Measurements from ENCODE around the gene TPCN1.
A peak's percentile ranks its signal among the peaks of the same experiment; 100 is the strongest.

The TPCN1 gene

DNA sequence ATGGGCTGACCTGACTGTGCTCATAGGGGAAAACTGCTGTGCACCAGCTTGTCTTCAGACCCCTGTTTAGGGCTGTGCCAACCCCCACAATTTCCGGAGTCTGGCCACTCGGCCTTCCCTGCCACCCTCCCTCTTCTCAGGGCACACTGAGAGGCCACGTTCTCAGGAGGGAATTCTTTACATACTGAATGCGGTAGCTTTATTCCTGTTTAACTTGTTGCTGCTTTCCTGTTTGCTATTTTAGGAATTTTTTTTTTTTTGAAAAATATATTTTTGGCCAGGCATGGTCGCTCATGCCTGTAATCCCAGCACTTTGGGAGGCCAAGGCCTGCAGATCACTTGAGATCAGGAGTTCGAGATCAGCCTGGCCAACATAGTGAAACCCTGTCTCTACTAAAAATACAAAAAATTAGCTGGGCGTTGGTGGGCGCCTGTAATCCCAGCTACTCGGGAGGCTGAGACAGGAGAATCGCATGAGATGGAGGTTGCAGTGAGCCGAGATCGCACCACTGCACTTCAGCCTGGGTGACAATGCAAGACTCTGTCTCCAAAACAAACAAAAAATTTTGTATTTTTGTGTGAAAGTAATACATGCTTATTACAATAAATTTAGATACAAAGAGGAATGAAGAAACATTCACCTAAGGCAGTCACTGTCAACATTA, 39.5 kb downstream of the TPCN1 start:
- no peak for DNase-seq (ENCODE audit: low read depth in 2 of 2)

- DNase-seq (ENCODE audit: low read depth in 2 of 2), result peak in 1 of 2 donors; percentile 32
Observed at GRCh38 chr12:113261847-113262470, 40.7 kb downstream of the TPCN1 start.

DNA sequence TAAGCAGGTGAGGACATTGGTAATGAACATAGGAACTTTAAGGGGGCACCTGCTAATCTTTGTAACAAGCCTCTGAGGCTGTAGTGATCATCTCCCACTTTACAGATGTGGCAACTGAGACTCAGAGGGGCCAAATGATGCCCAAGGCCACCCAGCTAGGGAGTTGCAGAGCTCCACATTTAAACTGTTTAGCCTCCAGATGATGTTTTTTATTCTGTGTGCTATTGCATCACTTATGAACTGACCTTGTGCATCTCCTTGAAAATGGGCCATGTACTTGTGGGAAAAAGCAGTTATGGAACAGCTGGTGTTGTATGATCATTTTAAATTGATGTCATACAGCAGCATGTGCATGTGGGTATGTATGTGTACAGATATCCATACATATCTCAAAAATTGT, 41.4 kb downstream of the TPCN1 start:
- no peak for DNase-seq (ENCODE audit: low read depth in 2 of 2)

- DNase-seq (ENCODE audit: low read depth in 2 of 2), result no peak
Observed at GRCh38 chr12:113263431-113263963, 42.2 kb downstream of the TPCN1 start.

- no peak for DNase-seq (ENCODE audit: low read depth in 2 of 2)
Observed at GRCh38 chr12:113266106-113266895, 45.0 kb downstream of the TPCN1 start.

DNA sequence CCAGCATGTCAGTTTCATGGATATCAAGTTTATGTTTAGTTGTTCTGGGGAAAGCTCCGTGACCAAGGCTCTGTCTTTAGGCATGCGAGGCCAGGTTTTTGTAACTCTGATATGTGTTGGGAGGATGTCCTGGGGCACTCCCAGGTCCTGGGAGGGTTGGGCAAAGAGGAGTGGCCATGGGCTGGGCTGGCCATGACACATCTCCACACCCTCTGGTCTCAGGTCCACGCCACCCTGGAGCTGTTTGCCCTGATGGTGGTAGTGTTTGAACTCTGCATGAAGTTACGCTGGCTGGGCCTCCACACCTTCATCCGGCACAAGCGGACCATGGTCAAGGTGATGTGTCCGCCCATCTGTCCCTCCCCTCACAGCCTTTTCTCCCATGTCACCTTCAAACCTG, 46.4 kb downstream of the TPCN1 start:
- no peak for DNase-seq (ENCODE audit: low read depth in 2 of 2)

DNA sequence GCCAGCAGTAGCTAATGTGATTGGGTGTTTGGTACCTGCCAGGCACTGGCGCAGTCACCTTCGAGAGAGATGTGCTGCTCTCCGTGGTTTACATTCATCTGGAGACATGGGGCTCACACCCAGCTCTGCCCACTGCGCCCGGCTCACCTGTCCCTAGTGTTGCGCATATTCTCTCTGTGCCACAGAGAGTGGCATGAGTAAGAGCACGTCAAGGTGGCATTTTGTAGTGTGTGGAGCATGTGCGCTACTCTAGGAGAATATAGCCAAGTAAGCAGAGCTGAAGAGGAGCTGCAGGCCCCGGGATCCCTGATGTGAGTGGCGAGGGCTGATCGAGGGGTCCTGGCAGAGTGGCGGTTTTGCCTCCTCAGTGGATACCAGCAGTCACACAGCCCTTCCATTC, 46.9 kb downstream of the TPCN1 start:
- no peak for DNase-seq (ENCODE audit: low read depth in 2 of 2)

DNA sequence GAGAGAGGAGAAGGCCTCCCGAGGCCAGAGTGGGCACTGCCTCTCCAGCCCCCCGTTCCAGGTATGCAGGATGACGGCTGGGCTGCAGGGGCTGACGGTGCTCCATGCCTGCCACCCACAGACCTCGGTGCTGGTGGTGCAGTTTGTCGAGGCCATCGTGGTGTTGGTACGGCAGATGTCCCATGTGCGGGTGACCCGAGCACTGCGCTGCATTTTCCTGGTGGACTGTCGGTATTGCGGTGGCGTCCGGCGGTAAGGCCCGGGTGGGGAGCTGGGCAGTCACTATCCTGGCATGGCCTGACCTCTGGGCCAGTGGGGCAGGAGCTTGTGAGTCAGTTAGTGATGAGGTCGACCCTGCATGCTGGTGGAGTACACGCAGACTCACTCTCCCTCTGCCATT, 47.4 kb downstream of the TPCN1 start:
- no peak for DNase-seq (ENCODE audit: low read depth in 2 of 2)

DNA sequence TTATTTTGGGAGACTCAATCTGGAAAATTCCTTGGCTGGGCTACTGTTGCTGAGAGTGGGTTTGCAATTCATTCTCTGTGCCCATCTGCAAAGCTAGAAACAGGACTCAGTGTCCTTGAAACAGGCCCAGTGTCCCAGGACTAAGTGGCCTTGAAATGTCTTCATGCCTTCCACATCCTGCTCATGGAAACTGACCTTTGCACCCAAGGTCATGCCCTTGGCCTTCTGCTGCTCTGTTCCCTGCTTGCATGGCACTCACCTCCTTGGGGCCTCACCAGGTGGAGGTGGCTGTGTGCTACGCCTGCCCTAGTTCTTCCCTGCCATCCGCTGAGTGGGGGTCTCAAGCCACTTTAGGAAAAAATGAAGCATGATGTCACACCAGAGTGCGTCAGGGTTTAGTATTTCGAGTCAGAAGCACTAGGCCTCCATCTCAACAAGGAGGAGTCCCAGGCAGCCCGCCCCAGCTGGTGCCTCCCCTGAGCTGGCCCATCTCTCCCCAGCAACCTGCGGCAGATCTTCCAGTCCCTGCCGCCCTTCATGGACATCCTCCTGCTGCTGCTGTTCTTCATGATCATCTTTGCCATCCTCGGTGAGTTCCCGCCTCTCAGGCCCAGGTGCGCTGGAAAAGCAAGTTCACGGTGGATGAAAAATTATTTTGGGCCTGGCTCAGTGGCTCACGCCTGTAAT, 48.1 kb downstream of the TPCN1 start:
- no peak for DNase-seq (ENCODE audit: low read depth in 2 of 2)

GRCh38 chr12:113270709-113271009, 49.4 kb downstream of the TPCN1 start:
- no peak for DNase-seq (ENCODE audit: low read depth in 2 of 2)

DNA sequence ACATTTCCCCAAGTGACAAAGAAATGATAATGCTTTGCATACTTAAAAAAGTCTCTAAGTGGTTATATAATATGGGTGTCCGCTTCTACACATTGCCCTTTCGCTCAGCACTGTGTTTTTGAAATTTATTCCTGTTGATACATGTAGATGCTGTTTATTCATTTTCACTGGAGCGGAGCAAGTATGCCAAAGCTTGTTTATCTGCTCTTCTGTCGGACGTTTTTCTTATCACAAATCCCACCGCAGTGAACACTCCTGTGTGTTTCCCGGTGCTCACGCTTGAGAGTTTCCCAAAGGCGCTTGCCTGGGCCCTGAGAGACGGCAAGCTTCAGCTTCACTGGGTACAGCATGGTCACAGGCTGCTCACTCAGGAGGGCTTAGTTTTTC, 50.2 kb downstream of the TPCN1 start:
- no peak for DNase-seq (ENCODE audit: low read depth in 2 of 2)

DNA sequence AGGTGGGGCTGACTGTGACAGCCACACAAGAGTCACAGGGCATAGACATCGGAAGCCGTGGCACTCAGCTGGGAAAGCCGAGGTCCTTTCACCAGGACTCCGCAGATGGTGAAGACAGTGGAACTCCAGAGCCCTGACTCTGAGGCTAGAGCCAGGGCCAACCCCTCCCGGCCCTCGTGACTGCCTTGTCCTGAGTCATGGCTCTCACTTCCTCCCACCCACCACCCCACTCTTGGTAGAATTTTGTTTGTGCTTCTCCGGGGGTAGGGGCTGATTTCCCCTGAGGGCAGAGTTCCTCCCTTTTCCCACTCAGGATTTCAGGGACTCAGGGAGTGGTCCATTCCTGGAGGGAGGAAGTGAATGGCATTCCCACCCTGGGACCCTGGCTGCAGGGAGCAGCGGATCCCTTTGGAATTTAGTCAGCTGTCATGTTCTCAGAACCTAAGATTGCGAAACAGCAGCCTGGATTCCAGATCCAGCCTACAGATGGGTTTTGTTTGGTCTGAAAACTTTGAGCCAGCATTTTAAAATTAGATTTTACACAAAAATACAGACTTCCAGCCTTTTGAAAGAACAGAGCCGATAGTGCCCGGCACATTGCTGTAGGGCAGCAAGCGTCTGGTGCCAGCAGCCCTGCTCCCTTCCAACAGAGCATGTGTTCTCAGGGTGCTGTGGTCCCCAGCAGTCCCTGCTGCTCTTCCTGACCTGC, 50.7 kb downstream of the TPCN1 start:
- DNase-seq (ENCODE audit: low read depth in 2 of 2), result peak; percentile 13 to 21

DNA sequence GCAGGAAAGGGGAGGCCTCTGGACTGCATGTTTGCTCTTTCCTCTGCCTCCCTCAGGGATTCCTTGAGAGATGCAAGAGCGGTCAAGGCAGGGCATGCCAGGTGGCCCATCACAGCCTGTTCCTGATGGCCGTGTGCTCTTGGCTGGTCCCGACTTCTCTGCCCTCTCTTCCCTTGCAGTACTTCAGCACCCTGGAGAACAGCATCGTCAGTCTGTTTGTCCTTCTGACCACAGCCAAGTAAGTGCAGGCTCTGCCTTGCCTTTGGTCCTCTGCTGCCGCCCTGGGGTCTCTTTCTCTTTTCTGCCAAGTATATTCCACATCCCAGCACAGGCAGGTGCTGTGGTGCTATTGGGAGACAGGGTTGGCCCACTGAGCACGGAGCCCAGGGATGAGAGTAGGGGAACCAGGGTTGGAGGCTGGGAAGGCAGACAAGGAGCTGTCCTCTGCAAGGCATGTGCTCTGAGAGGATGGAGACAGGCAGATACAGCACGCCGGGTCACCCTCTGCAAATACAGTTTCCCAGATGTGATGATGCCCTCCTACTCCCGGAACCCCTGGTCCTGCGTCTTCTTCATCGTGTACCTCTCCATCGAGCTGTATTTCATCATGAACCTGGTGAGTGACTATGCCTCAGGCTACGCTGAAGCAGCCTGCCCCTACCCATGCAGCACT, 51.9 kb downstream of the TPCN1 start:
- DNase-seq (ENCODE audit: low read depth in 2 of 2), result no peak

DNA sequence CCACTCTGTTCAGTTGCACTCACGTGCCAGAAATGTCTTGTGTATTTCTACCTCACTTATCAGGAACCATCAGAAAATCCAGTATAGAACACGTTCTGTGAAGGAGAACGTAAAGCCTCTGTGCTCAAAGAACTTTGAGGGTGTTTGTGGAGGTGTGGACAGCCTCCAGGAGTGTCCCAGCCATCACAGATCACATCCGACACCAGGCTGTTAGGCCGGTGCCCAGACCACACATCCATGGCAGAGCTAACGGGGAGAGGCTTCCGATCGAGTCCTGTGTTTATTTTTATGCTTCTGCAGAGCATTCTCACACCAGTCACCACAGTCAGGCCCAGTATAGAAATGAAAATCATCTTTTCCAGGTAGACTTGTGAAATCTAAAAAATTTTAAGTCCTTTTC, 53.6 kb downstream of the TPCN1 start:
- DNase-seq (ENCODE audit: low read depth in 2 of 2), result no peak

DNA sequence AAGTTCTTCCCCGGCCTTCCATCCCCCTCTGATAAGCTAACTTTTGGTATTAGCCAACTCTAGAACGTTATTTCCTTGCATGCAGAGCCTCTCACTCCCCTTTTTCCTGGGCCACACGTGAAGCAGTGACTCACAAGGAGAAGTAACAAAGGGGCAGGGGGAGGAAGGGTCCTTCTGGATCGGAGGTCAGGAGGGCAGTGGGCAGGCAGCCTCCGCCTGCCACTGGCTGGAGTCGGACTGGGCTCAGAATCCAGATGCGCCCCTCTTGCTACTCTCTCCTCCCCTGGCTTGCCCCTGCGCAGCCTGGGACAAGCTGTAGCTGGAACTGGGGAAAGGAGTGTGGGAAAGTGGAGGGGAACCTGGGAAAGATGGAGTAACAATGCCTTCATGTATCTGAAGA, 55.0 kb downstream of the TPCN1 start:
- DNase-seq (ENCODE audit: low read depth in 2 of 2), result no peak

DNA sequence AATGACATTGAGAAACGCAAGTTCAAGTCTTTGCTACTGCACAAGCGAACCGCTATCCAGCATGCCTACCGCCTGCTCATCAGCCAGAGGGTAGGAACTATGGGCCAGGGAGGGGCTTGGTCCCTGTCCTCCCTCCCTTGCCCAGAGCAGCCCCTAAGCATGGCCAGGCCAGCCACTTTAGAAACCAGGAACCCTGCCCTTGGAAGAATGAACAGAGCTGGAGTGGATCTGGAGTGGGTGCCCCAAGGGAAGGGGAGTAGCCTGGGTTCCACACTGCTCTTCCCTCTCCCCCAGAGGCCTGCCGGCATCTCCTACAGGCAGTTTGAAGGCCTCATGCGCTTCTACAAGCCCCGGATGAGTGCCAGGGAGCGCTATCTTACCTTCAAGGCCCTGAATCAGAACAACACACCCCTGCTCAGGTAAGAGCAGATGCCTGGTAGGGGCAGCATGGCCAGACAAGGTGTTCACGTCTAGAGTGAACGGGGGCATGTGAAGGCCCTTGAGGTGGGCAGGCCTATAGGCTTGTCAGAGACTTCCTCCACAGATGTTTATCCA, 55.8 kb downstream of the TPCN1 start:
- no peak for DNase-seq (ENCODE audit: low read depth in 2 of 2)

- DNase-seq (ENCODE audit: low read depth in 2 of 2), result no peak
Observed at GRCh38 chr12:113277511-113277910, 56.2 kb downstream of the TPCN1 start.

- no peak for DNase-seq (ENCODE audit: low read depth in 2 of 2)
Observed at GRCh38 chr12:113278141-113278540, 56.9 kb downstream of the TPCN1 start.

DNA sequence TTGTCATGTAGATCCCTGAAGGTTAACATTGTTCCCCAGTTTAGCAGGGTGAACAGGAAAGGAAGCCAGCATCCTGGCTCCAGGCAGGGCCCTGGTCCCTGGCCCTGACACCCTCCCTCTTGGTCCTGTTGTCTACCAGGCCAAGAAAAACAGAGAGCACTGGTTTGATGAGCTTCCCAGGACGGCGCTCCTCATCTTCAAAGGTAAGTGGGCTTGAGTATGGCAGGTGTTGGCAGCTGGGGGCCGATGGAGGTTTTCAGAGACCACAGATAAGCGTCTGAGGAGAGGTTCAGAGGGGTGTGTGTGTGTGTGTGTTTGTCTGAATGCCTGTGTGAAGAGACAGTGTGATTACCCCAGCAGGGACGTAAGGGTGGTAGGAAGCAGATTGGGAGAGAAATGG, 57.4 kb downstream of the TPCN1 start:
- no peak for DNase-seq (ENCODE audit: low read depth in 2 of 2)

DNA sequence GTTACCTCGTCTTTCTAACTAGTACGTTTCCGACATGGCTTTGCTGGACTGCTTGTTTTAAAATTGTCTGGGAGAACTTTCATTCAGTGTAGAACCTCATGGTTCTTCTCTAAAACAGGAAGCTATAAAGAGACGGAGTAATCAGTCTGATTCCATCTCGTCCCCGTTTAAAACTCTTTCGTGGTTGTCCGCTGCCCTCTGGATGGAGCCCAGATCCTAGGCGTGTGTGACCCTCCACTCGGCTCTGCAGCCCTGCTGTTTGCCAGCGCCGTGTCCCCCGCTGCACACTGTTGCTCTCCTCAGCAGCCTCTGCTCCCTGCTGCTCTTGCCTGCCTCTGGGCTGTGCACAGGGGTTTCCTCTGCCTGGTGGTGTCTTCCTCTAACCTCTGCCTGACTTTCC, 63.5 kb downstream of the TPCN1 start:
- DNase-seq (ENCODE audit: low read depth in 2 of 2), result no peak

All from stimulated activated CD4-positive, alpha-beta T cell treated with anti-CD3 and anti-CD28 coated beads, Interleukin-4, amount 100 ng/mL, for 48 hours (primary cell).